GM21723 (cell line): ENCODE measurements around the gene ZFX.

ENCODE experiments used
- ATAC-seq: cut with Tn5 transposase; IDR thresholded peaks from one replicate; pipeline ENCODE4 v1.9.1; 2021; ENCODE audit warnings: mild to moderate bottlenecking, moderate library complexity; ENCODE audit not compliant: unreplicated experiment

The ZFX gene

DNA sequence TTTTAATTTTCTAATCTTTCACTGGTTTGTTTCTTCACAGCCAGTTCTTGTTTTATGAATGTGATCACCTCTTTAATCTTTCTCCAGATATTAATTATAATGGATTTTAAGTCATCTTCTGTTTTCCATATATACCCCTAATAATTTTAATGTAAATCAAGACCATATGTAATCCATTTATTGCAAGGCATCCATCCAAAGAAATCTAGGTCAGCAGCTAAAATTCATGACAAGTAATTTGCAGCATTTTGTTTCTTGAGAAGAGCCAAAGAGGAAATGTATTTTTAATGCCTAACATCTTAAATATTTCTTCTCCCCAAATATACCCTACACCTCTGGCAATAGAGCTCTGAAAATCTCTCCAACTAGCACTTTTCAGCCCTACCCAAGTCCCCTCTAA, 83.3 kb downstream of the ZFX start:
- no peak for ATAC-seq

DNA sequence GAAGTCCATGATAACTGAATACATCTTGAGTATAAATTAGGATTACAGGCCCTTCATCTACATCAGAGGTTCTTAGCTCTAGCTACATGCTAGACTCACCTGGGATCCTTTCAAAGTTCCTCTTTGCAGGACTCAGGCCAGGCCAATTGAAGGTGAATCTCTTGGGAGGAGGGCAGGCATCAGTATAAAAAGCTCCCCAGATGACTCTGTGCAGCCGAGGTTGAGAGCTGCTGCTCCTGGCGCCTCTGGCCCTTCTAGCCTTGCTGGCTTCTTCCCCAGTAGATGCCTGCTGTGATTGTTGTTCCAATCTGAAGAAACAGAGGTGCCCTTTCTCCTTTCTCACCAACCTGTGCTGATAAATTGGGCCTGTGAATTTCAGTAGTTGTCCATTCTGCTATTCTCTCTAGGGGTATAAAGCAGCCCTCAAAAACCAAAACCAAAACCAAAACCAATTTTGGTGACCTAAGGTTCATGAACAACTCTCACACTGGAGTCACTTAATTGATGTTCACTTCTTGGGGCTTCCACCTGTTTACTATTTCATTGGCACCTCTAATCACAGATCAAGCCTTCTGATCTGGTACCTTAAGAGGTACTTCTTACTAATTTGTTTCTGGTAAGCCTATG, 85.7 kb downstream of the ZFX start:
- peak; percentile 74 for ATAC-seq

DNA sequence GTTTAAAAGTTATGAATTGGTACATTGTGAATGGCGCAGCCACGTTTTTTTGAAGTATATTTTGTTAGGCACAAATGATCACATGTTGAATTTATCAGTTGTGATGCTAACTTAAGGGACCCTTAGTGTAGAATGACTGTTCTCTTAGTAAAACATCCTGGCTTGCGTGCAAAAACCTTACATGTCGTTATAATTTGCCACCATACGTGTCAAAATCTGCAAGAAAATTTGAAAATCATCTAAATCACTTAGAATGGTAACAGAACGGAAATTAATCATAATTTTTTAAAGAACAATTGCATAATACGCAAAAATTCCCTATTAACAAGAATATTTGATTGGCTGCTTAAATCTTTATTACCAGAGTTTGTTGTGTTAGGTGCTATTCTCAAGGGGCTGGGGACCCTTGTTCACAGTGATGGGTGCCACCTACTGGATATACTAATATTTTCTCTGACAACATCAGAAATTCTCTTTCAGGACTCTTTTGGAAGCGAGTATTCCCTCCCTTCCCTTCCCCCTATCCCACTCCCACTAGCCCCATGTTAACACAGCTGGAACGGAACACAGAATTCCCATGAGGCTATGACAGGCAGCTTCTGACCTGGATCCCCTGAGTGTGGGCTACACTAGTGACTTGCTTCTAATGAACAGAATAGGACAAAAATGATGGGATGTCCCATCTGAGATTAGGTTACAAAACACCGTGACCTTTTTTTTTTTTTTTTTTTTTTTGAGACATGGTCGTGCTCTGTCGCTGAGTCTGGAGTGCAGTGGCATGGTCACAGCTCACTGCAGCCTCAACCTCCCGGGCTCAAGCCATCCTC, 92.5 kb downstream of the ZFX start:
- ATAC-seq = peak; percentile 39

DNA sequence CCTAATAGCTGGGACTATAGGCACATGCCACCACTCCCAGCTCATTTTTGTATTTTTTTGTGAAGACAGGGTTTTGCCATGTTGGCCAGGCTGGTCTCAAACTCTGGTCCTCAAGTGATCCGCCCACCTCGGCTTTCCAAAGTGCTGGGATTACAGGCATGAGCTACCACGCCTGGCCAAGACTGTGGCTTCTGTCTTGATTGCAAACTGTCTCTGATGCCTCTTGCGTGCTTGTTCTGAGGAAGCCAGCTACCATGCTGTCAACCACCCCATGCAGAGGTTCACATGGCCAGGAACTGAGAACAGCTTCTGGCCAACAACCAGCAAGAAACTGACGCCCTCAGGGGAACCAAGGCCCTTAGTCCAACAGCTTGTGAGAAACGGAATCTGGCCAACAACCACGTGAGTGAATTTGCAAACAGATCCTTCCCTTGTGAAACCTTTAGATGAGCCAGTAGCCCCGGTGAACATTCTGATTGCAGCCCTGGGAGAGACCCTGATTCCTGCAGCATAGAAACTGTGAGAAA, 93.2 kb downstream of the ZFX start:
- ATAC-seq = peak; percentile 91

DNA sequence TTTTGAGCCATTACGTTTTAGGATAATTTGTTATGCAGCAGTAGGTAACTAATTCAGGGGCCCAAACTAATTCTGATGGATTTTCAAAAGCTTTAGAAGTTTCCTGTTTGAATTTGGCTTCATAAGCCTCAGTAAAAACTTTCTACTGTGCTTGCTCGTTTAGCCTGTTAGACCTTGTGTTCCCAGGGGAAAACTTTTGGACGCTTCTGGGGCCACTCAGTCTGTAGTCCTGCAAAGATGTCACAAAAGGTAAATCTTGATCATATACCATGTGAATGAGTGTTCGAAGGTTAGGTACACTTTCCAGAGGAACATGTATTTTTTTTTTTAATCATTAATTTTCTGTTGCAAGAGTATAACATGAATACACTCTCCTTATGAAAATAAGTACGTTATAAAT, 93.7 kb downstream of the ZFX start:
- ATAC-seq = peak; percentile 12

DNA sequence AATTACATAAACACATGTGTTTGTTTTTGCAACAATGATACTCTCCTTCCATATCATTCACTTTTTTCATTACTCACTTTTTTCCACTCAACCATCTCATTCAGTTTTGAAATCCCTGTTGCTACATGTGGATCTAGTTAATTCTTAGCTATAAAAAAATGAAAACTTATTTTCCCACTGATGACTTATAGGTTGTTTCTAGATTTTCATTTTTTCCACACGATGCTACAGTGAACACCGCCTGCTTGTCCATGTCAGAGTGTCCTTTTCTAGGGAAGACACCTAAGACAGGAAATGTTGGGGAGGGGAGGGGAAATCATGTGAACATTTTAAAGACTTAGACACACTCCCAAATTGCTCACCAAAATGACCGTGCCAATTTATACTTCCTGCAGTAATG, 94.2 kb downstream of the ZFX start:
- ATAC-seq = no peak

DNA sequence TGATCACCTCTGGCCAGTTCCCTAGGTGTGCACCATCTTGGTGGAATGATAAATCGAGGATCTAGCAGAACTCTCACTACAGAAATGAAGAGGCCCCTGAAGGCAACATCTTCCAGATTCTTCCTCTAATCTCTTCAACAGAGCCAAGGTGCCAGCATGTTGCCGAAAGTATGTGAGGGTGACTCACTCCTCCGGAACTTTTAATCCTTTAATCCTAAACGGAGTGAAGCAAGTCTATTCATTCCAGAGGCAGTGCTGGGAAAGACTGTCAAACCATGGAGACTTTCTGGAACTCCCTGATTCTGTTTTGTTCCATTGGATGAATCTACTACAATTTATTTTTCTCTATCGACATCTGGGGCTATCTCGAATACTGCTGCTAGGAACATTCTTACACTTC, 95.7 kb downstream of the ZFX start:
- no peak for ATAC-seq

DNA sequence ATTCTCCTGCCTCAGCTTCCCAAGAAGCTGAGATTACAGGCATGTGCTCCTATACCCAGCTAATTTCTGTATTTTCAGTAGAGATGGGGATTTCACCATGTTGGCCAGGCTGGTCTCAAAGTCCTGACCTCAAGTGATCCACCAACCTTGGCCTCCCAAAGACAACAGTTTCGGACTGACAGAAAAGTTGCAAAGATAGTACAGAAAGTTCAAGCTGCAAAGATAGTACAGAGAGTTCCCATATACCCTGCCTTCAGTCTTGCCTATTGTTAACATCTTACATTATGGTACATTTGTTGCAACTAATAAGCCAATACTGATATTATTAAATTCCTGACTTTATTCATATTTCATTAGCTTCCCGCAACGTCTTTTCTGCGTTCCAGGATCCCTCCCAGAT, 98.5 kb downstream of the ZFX start:
- no peak for ATAC-seq

DNA sequence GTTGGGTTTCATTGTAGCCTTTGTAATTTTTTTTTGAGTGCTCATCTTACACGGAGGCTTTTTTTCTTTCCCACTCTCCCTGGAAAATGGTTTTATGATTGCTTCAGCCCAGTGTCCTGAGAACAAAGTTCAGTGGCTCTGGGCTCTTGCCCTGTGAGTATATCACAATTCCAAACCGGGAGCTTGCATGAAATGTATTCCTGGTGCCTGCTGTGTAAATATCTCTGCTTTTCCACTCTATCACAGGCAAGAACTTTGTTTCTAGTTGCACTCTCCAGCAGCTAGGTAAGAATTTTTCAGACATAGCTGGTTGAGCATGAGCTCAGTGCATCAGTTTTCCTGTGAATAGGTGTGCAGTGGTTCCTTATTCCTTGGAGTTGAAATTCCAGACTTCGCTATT, 103.5 kb downstream of the ZFX start:
- ATAC-seq = no peak

DNA sequence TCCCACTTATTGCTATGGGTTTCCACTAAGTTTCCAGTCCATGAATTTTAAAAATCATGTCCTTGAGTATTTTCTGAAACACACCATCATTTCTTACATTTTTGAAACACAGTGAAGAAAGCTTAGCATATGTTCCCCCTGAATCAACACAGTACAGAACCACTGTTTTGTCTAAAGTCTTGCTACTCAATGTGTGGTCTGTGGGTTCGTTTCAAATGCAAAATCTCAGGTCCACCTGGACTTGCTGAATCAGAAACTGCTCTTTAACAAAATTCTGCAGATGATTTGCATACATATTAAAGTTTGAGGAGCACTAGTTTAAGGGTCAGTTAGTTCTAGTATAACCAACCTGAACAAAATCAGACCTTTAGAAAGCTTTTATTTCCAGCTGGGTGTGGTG, 103.9 kb downstream of the ZFX start:
- ATAC-seq = no peak

DNA sequence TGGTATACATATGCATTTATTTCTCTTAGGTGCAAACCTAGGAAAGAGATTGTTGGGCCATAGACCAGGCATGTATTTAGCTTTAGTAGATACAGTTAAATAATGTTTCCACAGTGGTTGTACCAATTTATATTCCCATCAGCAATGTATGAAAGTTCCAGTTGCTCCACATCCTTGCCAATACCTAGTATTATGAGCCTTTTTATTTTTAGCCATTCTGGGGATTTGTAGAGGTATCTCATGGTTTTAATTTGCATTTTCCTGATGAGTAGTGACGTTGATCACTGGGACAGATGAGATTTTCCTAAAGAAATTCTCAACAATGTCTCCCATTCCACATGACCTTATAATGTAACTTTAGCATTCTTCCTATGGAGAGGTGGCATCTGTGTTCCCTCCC, 107.5 kb downstream of the ZFX start:
- no peak for ATAC-seq

DNA sequence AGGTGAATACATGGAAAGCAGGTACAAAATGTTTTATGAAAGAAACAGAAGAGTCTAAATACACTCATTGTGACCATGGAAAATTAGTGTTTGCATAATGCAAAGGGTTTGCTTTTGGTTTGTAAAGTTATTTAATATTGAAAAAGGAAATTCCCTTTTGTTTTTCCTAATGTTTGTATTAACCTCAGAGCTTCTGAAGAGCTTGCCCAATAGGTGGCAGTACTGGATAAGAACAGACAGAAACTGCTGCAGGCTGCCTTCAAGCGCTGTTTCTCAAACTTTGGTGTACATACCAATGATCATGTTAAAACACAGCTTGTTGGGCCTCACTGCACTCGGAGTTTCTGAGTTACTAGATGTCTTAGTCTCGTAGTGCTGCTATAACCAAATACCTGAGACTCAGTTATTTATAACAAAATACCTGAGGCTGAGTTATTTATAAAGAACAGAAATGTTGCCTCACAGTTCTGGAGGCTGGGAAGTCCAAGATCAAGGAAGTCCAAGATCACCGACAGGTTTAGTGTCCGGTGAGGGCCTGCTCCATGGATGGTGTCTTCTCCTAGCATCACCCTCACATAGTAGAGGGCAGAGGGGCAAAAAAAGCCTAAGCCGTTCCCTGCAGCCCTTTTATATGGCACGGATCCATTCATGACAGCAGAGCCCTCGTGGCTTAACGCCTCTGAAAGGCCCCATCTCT, 110.2 kb downstream of the ZFX start:
- ATAC-seq = no peak

DNA sequence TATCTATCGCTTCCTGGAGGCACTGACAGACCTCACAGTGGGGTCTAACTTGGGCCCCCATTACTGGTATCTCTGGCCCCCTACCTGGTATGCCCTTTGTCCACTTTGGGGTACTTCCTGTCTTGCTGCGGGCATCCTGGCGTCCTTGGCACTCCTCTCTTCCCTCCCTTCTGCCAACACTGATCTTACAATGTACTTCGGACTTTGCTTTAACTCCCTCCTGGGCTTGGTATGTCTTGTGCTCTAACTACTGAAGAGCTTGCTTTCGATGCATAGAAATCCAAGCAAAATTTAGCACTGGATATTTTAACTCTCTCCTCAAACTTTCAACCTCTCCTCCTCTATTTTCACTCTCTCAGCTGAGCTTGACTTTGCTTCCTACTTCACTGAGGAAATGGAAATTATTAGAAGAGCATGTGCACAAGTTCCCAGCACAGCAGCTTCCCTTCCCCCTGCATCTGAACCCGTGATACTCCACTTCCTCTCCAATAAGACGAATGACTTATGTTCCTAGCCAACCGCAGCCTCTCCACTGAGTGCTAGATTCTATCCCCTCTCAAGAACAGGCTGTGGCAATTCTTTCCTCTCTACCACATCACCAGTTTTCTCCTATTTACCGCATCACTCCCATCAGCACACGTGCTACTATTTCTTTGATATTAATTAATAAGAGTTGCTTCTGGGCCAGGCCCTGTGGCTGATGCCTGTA, 111.5 kb downstream of the ZFX start:
- ATAC-seq = no peak

DNA sequence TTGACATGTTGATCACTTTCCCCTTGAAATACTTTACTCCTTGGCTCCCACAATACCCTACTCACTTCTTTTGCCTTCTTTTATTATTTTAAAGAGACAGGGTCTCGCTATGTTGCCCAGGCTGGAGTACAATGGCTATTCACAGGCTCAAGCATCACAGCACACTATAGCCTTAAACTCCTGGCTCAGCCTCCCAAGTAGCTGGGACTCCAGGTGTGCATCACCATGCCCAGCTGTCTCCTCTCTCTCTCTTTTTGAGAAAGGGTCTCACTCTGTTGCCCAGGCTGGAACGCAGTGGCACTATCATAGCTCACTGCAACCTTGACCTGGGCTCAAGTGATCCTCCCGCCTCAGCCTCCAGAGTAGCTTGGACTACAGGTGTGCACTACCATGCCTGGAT, 112.8 kb downstream of the ZFX start:
- ATAC-seq = no peak

DNA sequence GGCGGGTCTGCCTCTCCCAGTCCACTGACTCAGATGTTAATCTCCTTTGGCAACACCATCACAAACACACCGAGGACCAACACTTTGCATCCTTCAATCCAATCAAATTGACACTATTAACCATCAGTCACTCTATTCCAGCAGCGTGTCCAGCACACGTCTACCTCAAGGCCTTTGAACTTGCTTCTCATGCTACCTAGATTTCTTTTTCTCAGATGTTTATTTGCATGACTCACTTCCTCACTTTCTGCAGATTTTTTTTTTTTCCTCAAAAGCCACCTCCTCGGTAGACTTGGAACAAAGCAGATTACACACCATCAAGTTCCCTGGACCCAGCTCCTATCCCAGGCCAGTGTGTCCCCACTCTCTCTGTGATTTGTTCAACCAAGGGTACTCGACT, 114.9 kb downstream of the ZFX start:
- no peak for ATAC-seq
